ENCODE measurements around the gene CKAP2L. TPM values are rescaled to one million over a fixed set of nuclear protein-coding genes. Genes with fewer than 3 reads are reported as not detected.

The CKAP2L gene
- total RNA-seq, 4 donors from 2014 or later, result 4.3 to 14.4 (median 6.7) TPM

DNA sequence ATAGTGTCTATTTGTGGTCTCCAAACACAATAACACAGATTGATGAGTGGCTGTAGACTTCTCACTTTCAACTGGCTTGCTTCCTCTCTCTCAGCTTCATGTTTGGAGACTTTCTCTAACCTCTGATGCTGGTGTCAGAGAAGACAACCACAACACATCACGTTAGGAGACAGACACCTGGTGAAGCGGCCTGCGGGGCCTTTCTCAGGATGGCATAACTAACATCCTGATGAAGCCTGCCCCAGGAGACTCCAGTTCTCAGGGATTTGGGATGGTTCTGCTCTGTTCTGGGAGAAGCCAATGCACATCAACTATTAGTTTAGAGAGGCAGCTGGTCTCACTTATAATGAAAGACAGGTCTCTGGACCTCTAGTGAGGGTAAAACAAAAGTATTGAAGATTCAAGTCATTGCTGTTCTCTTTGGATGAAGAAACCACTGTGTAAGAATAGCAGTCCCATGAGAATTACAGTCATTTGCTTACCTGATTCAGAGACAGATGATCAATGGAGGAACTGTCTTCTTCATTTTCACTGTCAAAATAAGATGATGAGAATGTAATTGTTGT, 17.9 kb upstream of the CKAP2L start:
- H3K4me1 ChIP-seq, result peaks cover 0 to 26% (median 5%) of the 10 kb centered on the region in 3 donors
- H3K9me3 ChIP-seq, result no peaks in the 10 kb centered on the region
- TF ChIP-seq CTCF (IDR thresholded peaks at IDR 0.05) (no peak), POLR2A (IDR thresholded peaks at IDR 0.05) (no peak)
- H3K4me3 ChIP-seq, result no peak overlapping the region
- no peak for DNase-seq
- no peak overlapping the region for H3K27ac ChIP-seq
- WGBS, 2 donors, result 76 to 78% methylated on average over 3 of the region's 3 CpGs
- intact Hi-C loops (cut with DNase I), result no loop called here
- H3K36me3 ChIP-seq, result no peaks in the 10 kb centered on the region
- H3K27me3 ChIP-seq, result no peaks in the 10 kb centered on the region

- 67 to 71% methylated on average over 1 of the region's 1 CpG for WGBS, 2 donors
- Histone ChIP-seq H3K9me3 (no peaks in the 10 kb centered on the region), H3K27ac (no peak overlapping the region), H3K4me1 (peaks cover 0 to 14% (median 5%) of the 10 kb centered on the region in 3 donors), H3K27me3 (no peaks in the 10 kb centered on the region), H3K36me3 (no peaks in the 10 kb centered on the region), H3K4me3 (no peak overlapping the region)
- no peak for DNase-seq
- no peak for TF ChIP-seq POLR2A (IDR thresholded peaks at IDR 0.05)
- no peak for TF ChIP-seq CTCF (IDR thresholded peaks at IDR 0.05)
- intact Hi-C loops (cut with DNase I), result no loop called here
These were observed 15.2 kb upstream of the CKAP2L start for GRCh38 chr2:112779598-112779997.

GRCh38 chr2:112777036-112777435, 12.6 kb upstream of the CKAP2L start:
- Histone ChIP-seq H3K27me3 (no peaks in the 10 kb centered on the region), H3K27ac (no peak overlapping the region), H3K4me3 (no peak overlapping the region), H3K4me1 (no peaks in the 10 kb centered on the region), H3K9me3 (no peaks in the 10 kb centered on the region), H3K36me3 (no peaks in the 10 kb centered on the region)
- TF ChIP-seq CTCF (IDR thresholded peaks at IDR 0.05), result no peak
- TF ChIP-seq POLR2A (IDR thresholded peaks at IDR 0.05), result no peak
- intact Hi-C loops (cut with DNase I), result no loop called here
- DNase-seq, result no peak

DNA sequence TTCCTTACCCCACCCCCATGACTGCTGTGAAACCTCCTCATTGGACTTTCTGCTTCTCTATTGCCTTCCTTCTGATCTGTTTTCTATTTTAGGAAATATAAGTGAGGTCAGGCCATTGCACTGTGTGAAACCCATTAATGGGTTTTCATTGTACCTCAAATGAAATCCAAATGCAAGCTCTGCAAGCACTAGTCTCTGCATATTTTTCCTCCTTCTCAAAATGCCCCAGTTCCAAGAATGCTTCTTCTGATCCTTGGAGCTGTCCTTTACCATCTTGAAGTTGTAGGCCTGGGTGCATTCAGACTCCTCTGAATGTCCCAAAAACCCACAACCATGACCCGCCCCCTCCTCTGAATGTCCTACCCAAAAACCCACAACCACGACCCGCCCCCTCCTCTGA, 11.7 kb upstream of the CKAP2L start:
- DNase-seq, result no peak
- WGBS, 2 donors, result 60% methylated on average over 1 of the region's 3 CpGs; no CpG with 5 or more reads in 1 of the 2 donors
- Histone ChIP-seq H3K4me3 (no peak overlapping the region), H3K4me1 (no peaks in the 10 kb centered on the region), H3K9me3 (no peaks in the 10 kb centered on the region), H3K27me3 (no peaks in the 10 kb centered on the region), H3K36me3 (no peaks in the 10 kb centered on the region), H3K27ac (no peak overlapping the region)
- intact Hi-C loops (cut with DNase I), result no loop called here
- TF ChIP-seq CTCF (IDR thresholded peaks at IDR 0.05) (no peak), POLR2A (IDR thresholded peaks at IDR 0.05) (no peak)

- H3K36me3 ChIP-seq, result no peaks in the 10 kb centered on the region
- H3K27ac ChIP-seq, result no peak overlapping the region
- no peak overlapping the region for H3K4me3 ChIP-seq
- intact Hi-C loops (cut with DNase I), result no loop called here
- H3K9me3 ChIP-seq, result no peaks in the 10 kb centered on the region
- no peaks in the 10 kb centered on the region for H3K4me1 ChIP-seq
- no peak for DNase-seq
- no peaks in the 10 kb centered on the region for H3K27me3 ChIP-seq
- WGBS, 2 donors, result 97 to 98% methylated on average over 3 of the region's 3 CpGs
- TF ChIP-seq POLR2A (IDR thresholded peaks at IDR 0.05), result no peak
- no peak for TF ChIP-seq CTCF (IDR thresholded peaks at IDR 0.05)
These were observed 10.3 kb upstream of the CKAP2L start for GRCh38 chr2:112774536-112775285.
